ENCODE results near the gene QSER1.

- TF ChIP-seq CTCF (IDR thresholded peaks at IDR 0.05) (no peak), POLR2A (IDR thresholded peaks at IDR 0.05) (no peak)
Measured at GRCh38 chr11:32982626-32983025, 90.0 kb downstream of the QSER1 start.

All from body of pancreas (tissue), 4 donors.